Measurements from ENCODE around the gene TFB2M. TPM values are rescaled to one million over a fixed set of nuclear protein-coding genes. Genes with fewer than 3 reads are reported as not detected.

Gene TFB2M
- total and polyA plus RNA-seq, 2 of the 13 experiments (the other 11 are each of a cell fraction or from before 2014, with no cell fraction given): 15.7 to 31.4 TPM

- no peaks in the 10 kb centered on the region for H4K20me1 ChIP-seq (ENCODE audit: insufficient read depth, low read length)
- peak overlapping the region in 2 of 3 experiments; percentile 29 to 57; a peak in 4 of 6 replicates for H3K4me3 ChIP-seq (replicated peaks in 1 of 3; ENCODE audit: insufficient read depth in 1 of 3, low read depth in 2 of 3, low read length in 3 of 3)
- H3K27me3 ChIP-seq (ENCODE audit: control insufficient read depth in 1 of 2, insufficient read depth in 2 of 2, low read length in 2 of 2): peaks cover 3 to 4% of the 10 kb centered on the region in 2 experiments; a peak in 2 of 5 replicates
- no peak overlapping the region for H2AFZ ChIP-seq (ENCODE audit: low read length)
- peaks cover 30% of the 10 kb centered on the region for H3K4me1 ChIP-seq (ENCODE audit: insufficient read depth, low read length)
- H3K36me3 ChIP-seq (replicated peaks in 1 of 2; ENCODE audit: control insufficient read depth in 1 of 2, insufficient read depth in 2 of 2, low read length in 2 of 2): no peaks in the 10 kb centered on the region
- peak overlapping the region; percentile 63 for H3K4me2 ChIP-seq (ENCODE audit: low read depth, low read length)
- DNase-seq (ENCODE audit: low spot score): no peak
- peaks cover 14% of the 10 kb centered on the region for H3K9me3 ChIP-seq (ENCODE audit: low read length)
- peak; percentile 63 for ATAC-seq
- no peak overlapping the region; the same call in 1 of the 2 replicates for H3K9ac ChIP-seq (ENCODE audit: insufficient read depth, low read depth, low read length)
- H3K27ac ChIP-seq (ENCODE audit: extremely low read length, insufficient read depth, low read length): no peak overlapping the region
- no TSS peak for BruUV-seq (replicated peaks)
- ChIA-PET CTCF (ENCODE audit: low intra/inter-chr PET ratio, low total read pairs) (no interaction called here), POLR2A (interaction anchor here (2.3 kb wide), 1 partner anchor 15 kb away, joined by 5 read pairs; no protein-coding TSS in a partner anchor)
- 20% methylated on average over 3 of the region's 7 CpGs for WGBS (ENCODE audit: low lambda C conversion rate)
- intact Hi-C loops (cut with micrococcal nuclease; ENCODE audit: unreplicated experiment) (no loop called here), in situ Hi-C loops (cut with HindIII; ENCODE audit: extremely low pct_ligation_motif_present, low pct_unique_long_range_greater_than_20kb) (no loop called here)
- TF ChIP-seq, protein P1, sequence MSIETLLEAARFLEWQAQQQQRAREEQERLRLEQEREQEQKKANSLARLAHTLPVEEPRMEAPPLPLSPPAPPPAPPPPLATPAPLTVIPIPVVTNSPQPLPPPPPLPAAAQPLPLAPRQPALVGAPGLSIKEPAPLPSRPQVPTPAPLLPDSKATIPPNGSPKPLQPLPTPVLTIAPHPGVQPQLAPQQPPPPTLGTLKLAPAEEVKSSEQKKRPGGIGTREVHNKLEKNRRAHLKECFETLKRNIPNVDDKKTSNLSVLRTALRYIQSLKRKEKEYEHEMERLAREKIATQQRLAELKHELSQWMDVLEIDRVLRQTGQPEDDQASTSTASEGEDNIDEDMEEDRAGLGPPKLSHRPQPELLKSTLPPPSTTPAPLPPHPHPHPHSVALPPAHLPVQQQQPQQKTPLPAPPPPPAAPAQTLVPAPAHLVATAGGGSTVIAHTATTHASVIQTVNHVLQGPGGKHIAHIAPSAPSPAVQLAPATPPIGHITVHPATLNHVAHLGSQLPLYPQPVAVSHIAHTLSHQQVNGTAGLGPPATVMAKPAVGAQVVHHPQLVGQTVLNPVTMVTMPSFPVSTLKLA (IDR thresholded peaks at IDR 0.05): no peak
- TF ChIP-seq PITX1 (CRISPR knock-in tag; IDR thresholded peaks at IDR 0.05) (no peak), MED1 (CRISPR knock-in tag; IDR thresholded peaks at IDR 0.05) (no peak), ARID4A (CRISPR knock-in tag; IDR thresholded peaks at IDR 0.05; ENCODE audit: borderline replicate concordance) (no peak), SNRNP70 (IDR thresholded peaks at IDR 0.05; ENCODE audit: low read depth, low read length) (no peak), MLX (CRISPR knock-in tag; IDR thresholded peaks at IDR 0.05) (no peak), ZSCAN5A (CRISPR knock-in tag; IDR thresholded peaks at IDR 0.05; ENCODE audit: borderline replicate concordance) (no peak), ZNF180 (CRISPR knock-in tag; IDR thresholded peaks at IDR 0.05; ENCODE audit: borderline replicate concordance, low read depth) (no peak), ZNF17 (CRISPR knock-in tag; IDR thresholded peaks at IDR 0.05) (no peak), KLF6 (CRISPR knock-in tag; IDR thresholded peaks at IDR 0.05) (no peak), ZNF468 (CRISPR knock-in tag; IDR thresholded peaks at IDR 0.05) (no peak), DNMT1 (CRISPR knock-in tag; IDR thresholded peaks at IDR 0.05) (no peak), ZNF616 (CRISPR knock-in tag; IDR thresholded peaks at IDR 0.05; ENCODE audit: low read depth) (no peak), MEF2D (CRISPR knock-in tag; IDR thresholded peaks at IDR 0.05) (no peak), MLLT10 (CRISPR knock-in tag; IDR thresholded peaks at IDR 0.05) (no peak)
- no peaks in the 10 kb centered on the region for H3K79me2 ChIP-seq (ENCODE audit: insufficient read depth, low read length)
- FAIRE-seq: no peak
Measured at GRCh38 chr1:246526915-246527314, 39.1 kb downstream of the TFB2M start.
